Measurements from ENCODE around the gene PLEKHD1.

Gene PLEKHD1

GRCh38 chr14:69572030-69572840 is 87.7 kb downstream of the PLEKHD1 start:
- peak; percentile 34 for DNase-seq (ENCODE audit: low read depth)
- H3K4me3 ChIP-seq (ENCODE audit: low read depth, low read length), result no peak overlapping the region
- no peak for TF ChIP-seq CTCF (conservative IDR thresholded peaks at IDR 0.05; ENCODE audit: low read depth, low read length)

GRCh38 chr14:69572841-69573135 is 88.3 kb downstream of the PLEKHD1 start:
- no peak for DNase-seq (ENCODE audit: low read depth)
- no peak for TF ChIP-seq CTCF (conservative IDR thresholded peaks at IDR 0.05; ENCODE audit: low read depth, low read length)
- H3K4me3 ChIP-seq (ENCODE audit: low read depth, low read length), result no peak overlapping the region

GRCh38 chr14:69573205-69573830 is 88.8 kb downstream of the PLEKHD1 start:
- no peak overlapping the region for H3K4me3 ChIP-seq (ENCODE audit: low read depth, low read length)
- TF ChIP-seq CTCF (conservative IDR thresholded peaks at IDR 0.05; ENCODE audit: low read depth, low read length), result no peak
- no peak for DNase-seq (ENCODE audit: low read depth)

- no peak overlapping the region for H3K4me3 ChIP-seq (ENCODE audit: low read depth, low read length)
- no peak for DNase-seq (ENCODE audit: low read depth)
- no peak for TF ChIP-seq CTCF (conservative IDR thresholded peaks at IDR 0.05; ENCODE audit: low read depth, low read length)
These were observed 89.3 kb downstream of the PLEKHD1 start for GRCh38 chr14:69573831-69574262.

- TF ChIP-seq CTCF (conservative IDR thresholded peaks at IDR 0.05; ENCODE audit: low read depth, low read length), result peak; percentile 98
- peak; percentile 72 for DNase-seq (ENCODE audit: low read depth)
- H3K4me3 ChIP-seq (ENCODE audit: low read depth, low read length), result peak within 1 kb of the TSS; percentile 28
These were observed 89.9 kb downstream of the PLEKHD1 start, which contains the start of gene CCDC177 for GRCh38 chr14:69574263-69574953. CCDC177 (minus strand) TSS chr14:69574871; CDS start chr14:69573622, 1,249 bp downstream.

GRCh38 chr14:69574954-69575295 is 90.4 kb downstream of the PLEKHD1 start:
- TF ChIP-seq CTCF (conservative IDR thresholded peaks at IDR 0.05; ENCODE audit: low read depth, low read length), result no peak
- H3K4me3 ChIP-seq (ENCODE audit: low read depth, low read length), result no peak overlapping the region
- DNase-seq (ENCODE audit: low read depth), result no peak
